IgD-negative memory B cell (primary cell): ENCODE data around the gene SDC1. TPM values are rescaled to one million over a fixed set of nuclear protein-coding genes. Genes with fewer than 3 reads are reported as not detected.

Source experiments
- H3K27ac Mint-ChIP-seq, 3 donors: one replicate each; pipeline ENCODE4 v1.8.0; 2020 to 2022; ENCODE audit warnings: mild to moderate bottlenecking in 3 of 3, mixed read lengths in 3 of 3, moderate library complexity in 1 of 3
- H3K27me3 Mint-ChIP-seq: one replicate; pipeline ENCODE4 v1.8.0; 2021; ENCODE audit warnings: mixed read lengths
- H3K36me3 Mint-ChIP-seq: one replicate; pipeline ENCODE4 v1.8.0; 2020; ENCODE audit warnings: mild to moderate bottlenecking, mixed read lengths
- H3K4me1 Mint-ChIP-seq, 3 donors: one replicate each; pipeline ENCODE4 v1.8.0; 2020 to 2022; ENCODE audit warnings: mixed read lengths in 3 of 3, mild to moderate bottlenecking in 1 of 3
- H3K4me3 Mint-ChIP-seq, 4 donors: one replicate each; pipeline ENCODE4 v1.8.0; 2020 to 2022; ENCODE audit warnings: mild to moderate bottlenecking in 4 of 4, mixed read lengths in 4 of 4, moderate library complexity in 3 of 4
- H3K9me3 Mint-ChIP-seq, 3 donors: one replicate each; pipeline ENCODE4 v1.8.0; 2020 to 2021; ENCODE audit warnings: mixed read lengths in 3 of 3, mild to moderate bottlenecking in 1 of 3
- polyA plus RNA-seq: library from polyadenylated mRNA; unstranded; fragments of 300-500 nt; fragmentation: Illumina TruSeq; gene quantifications from one replicate; pipeline ENCODE4 v1.2.3, GENCODE V29; 2021

The SDC1 gene
- polyA plus RNA-seq, 1 donor from 2014 or later, result 1.3 TPM

DNA sequence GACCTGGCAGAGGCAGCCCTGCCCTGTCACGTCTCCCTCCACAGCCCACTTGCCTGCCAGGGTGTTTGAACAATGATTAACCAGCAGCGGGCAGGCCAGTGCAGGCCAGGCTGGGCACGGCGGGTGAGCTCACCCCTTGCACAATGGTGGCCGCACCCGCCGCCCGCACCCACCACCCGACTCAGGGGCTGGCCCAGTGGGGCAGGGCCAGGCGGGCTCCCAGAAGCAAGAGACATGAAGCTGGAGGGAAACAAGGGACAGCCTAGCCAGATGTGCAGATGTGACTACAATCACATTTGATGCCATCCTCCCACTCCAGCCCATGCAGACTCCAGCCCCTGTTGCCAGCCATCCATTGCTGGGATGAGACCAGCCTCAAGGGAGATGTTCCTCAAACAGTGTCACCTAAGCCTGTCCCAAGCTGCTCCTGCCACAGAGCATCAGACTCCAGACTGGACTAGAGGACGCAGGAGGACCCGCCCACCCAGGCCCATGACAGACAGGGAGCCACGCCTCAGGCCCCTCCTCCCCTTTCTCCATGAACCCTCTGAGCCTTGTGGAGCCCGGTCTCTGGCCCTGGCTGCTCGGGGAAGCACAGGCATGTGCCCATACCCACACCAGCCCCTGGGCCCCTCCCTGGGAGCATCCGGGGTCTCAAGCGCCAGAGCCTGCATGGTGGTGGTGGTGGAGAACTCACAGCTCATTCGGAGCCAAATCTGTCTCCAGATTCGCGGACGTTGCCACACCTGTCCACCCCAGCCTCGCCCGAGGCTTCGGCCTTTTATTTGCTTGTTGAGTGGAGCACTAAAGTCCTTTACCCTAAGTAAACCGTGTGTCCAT, 45.0 kb downstream of the SDC1 start:
- Mint-ChIP-seq H3K4me3 (no peak overlapping the region), H3K27me3 (peaks cover 3% of the 10 kb centered on the region), H3K4me1 (no peaks in the 10 kb centered on the region), H3K9me3 (peaks cover 0 to under 1% (median 0%) of the 10 kb centered on the region in 3 donors), H3K27ac (no peak overlapping the region), H3K36me3 (no peaks in the 10 kb centered on the region)

- Mint-ChIP-seq H3K4me3 (no peak overlapping the region), H3K9me3 (no peaks in the 10 kb centered on the region), H3K27ac (no peak overlapping the region), H3K36me3 (no peaks in the 10 kb centered on the region), H3K4me1 (no peaks in the 10 kb centered on the region), H3K27me3 (no peaks in the 10 kb centered on the region)
Measured at GRCh38 chr2:20179466-20179754, 45.5 kb downstream of the SDC1 start.

- H3K4me1 Mint-ChIP-seq, result no peaks in the 10 kb centered on the region
- H3K4me3 Mint-ChIP-seq, result no peak overlapping the region
- no peaks in the 10 kb centered on the region for H3K27me3 Mint-ChIP-seq
- H3K9me3 Mint-ChIP-seq, result no peaks in the 10 kb centered on the region
- H3K27ac Mint-ChIP-seq, result no peak overlapping the region
- no peaks in the 10 kb centered on the region for H3K36me3 Mint-ChIP-seq
Measured at GRCh38 chr2:20178666-20179465, 46.1 kb downstream of the SDC1 start.

- H3K27ac Mint-ChIP-seq, result no peak overlapping the region
Measured at GRCh38 chr2:20178249-20178607, 46.7 kb downstream of the SDC1 start.

DNA sequence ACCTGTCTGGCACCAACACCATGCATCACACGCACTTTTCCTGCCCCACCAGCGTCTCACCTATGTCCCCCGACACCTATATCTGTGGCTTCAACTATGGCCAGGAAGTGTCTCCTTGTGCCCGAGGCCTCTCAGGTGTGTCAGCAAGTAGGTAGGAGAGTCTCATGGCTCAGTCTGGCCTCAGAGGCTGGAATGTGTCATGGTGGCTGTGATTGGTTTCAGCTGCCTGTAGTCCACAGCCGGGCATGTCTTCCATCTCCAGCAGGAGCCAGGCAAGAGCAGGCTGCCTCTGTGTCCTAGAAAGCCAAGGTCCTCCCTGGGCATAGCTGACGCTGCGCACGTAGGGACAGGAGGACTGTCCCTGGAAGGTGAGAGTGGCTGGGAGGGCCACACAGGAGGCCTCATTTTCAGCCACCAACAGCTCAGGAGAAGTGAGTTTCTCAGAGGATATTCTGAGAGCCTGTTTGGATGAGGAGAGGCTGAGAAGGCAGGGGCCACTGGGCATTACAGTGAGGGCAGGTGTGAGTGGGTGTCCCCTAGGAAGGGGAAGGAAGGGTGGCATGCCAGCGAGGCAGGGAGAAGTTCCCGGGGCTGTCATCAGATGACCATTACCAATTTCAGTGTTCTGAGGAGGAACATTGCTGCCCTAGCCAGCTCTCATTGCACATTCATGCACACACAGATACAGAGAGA, 47.2 kb downstream of the SDC1 start:
- Mint-ChIP-seq H3K4me3 (no peak overlapping the region), H3K27ac (no peak overlapping the region), H3K4me1 (no peaks in the 10 kb centered on the region), H3K9me3 (no peaks in the 10 kb centered on the region), H3K27me3 (no peaks in the 10 kb centered on the region), H3K36me3 (no peaks in the 10 kb centered on the region)

More at GRCh38 chr2:20178249-20178607, 46.7 kb downstream of the SDC1 start:
- H3K36me3 Mint-ChIP-seq, result no peaks in the 10 kb centered on the region
- no peaks in the 10 kb centered on the region for H3K27me3 Mint-ChIP-seq
- H3K4me3 Mint-ChIP-seq, result no peak overlapping the region
- no peaks in the 10 kb centered on the region for H3K9me3 Mint-ChIP-seq
- H3K4me1 Mint-ChIP-seq, result no peaks in the 10 kb centered on the region

- H3K4me3 Mint-ChIP-seq, result no peak overlapping the region
- H3K9me3 Mint-ChIP-seq, result no peaks in the 10 kb centered on the region
- H3K27ac Mint-ChIP-seq, result no peak overlapping the region
- H3K36me3 Mint-ChIP-seq, result no peaks in the 10 kb centered on the region
- H3K27me3 Mint-ChIP-seq, result no peaks in the 10 kb centered on the region
- no peaks in the 10 kb centered on the region for H3K4me1 Mint-ChIP-seq
Measured at GRCh38 chr2:20176760-20177159, 48.2 kb downstream of the SDC1 start.

- no peaks in the 10 kb centered on the region for H3K36me3 Mint-ChIP-seq
- no peak overlapping the region for H3K27ac Mint-ChIP-seq
- no peaks in the 10 kb centered on the region for H3K9me3 Mint-ChIP-seq
- H3K4me1 Mint-ChIP-seq, result no peaks in the 10 kb centered on the region
- H3K27me3 Mint-ChIP-seq, result no peaks in the 10 kb centered on the region
- no peak overlapping the region for H3K4me3 Mint-ChIP-seq
Measured at GRCh38 chr2:20175931-20176330, 49.0 kb downstream of the SDC1 start.

DNA sequence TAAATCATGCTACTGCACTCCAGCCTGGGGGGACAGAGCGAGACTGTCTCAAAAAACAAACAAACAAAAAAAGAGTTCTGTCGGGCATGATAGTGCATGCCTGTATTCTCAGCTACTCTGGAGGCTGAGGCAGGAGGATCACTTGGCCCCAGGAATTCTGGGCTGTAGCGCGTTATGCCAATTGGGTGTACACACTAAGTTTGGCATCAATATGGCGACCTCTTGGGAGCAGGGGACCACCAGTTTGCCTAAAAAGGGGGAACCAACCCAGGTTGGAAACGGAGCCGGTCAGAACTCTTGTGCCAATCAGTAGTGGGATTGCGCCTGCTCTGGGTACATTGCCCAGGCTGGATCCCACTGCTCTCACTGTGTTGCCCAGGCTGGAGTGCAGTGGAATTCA, 49.7 kb downstream of the SDC1 start:
- H3K4me3 Mint-ChIP-seq, result no peak overlapping the region
- H3K9me3 Mint-ChIP-seq, result no peaks in the 10 kb centered on the region
- no peaks in the 10 kb centered on the region for H3K36me3 Mint-ChIP-seq
- H3K4me1 Mint-ChIP-seq, result no peaks in the 10 kb centered on the region
- H3K27ac Mint-ChIP-seq, result no peak overlapping the region
- no peaks in the 10 kb centered on the region for H3K27me3 Mint-ChIP-seq

DNA sequence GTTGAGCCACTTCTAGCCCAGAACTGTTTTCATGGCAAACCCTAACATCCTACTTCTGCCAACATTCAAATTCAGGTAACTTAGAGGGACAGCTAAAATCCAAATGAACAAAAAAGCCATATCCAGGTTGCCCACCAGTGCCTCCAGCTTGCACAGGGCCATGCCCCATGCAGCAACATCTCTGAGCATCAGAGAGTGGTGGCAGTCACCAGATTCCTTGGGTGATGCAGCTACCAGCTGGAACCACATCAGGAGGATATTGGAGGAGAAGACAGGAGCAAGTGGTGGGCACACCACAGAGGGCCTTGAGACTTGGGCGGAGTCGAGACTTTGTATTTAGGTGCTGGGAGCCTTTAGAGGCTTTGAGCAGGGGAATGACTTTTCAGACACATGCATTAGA, 50.5 kb downstream of the SDC1 start:
- Mint-ChIP-seq H3K4me1 (no peaks in the 10 kb centered on the region), H3K4me3 (no peak overlapping the region), H3K27me3 (peaks cover 3% of the 10 kb centered on the region), H3K27ac (no peak overlapping the region), H3K36me3 (no peaks in the 10 kb centered on the region), H3K9me3 (no peaks in the 10 kb centered on the region)

GRCh38 chr2:20173496-20174402, 51.2 kb downstream of the SDC1 start:
- Mint-ChIP-seq H3K4me1 (no peaks in the 10 kb centered on the region), H3K9me3 (no peaks in the 10 kb centered on the region), H3K36me3 (no peaks in the 10 kb centered on the region), H3K4me3 (no peak overlapping the region), H3K27me3 (peaks cover 7% of the 10 kb centered on the region), H3K27ac (no peak overlapping the region)

DNA sequence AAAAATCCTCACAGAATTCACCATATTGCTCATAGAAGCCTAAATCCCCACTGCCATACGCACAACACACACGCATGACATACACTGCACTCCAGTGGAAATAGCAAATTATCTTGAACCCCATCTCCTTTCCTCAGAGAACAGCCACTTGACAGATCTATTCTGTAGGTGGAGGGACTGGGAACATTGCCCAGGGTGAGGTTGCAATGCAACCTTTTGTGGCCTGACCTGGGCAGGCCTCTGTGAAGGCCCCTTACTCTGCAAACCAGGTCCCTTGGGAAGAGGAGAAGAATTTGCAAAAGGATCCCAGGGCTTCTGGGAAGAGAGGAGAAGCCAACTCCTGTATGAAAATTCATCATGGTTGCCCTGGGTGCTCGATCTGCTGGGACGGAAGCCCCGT, 51.9 kb downstream of the SDC1 start:
- Mint-ChIP-seq H3K27me3 (peaks cover 9% of the 10 kb centered on the region), H3K4me3 (no peak overlapping the region), H3K36me3 (no peaks in the 10 kb centered on the region), H3K4me1 (no peaks in the 10 kb centered on the region), H3K9me3 (no peaks in the 10 kb centered on the region), H3K27ac (no peak overlapping the region)

- no peak overlapping the region for H3K4me3 Mint-ChIP-seq
- no peaks in the 10 kb centered on the region for H3K9me3 Mint-ChIP-seq
- H3K36me3 Mint-ChIP-seq, result no peaks in the 10 kb centered on the region
- H3K27me3 Mint-ChIP-seq, result peaks cover 9% of the 10 kb centered on the region
- H3K27ac Mint-ChIP-seq, result no peak overlapping the region
- H3K4me1 Mint-ChIP-seq, result no peaks in the 10 kb centered on the region
Measured at GRCh38 chr2:20172273-20173055, 52.5 kb downstream of the SDC1 start.

- no peaks in the 10 kb centered on the region for H3K36me3 Mint-ChIP-seq
- H3K4me3 Mint-ChIP-seq, result no peak overlapping the region
- H3K9me3 Mint-ChIP-seq, result no peaks in the 10 kb centered on the region
- H3K27me3 Mint-ChIP-seq, result peaks cover 9% of the 10 kb centered on the region
- no peaks in the 10 kb centered on the region for H3K4me1 Mint-ChIP-seq
- no peak overlapping the region for H3K27ac Mint-ChIP-seq
Measured at GRCh38 chr2:20171445-20171977, 53.4 kb downstream of the SDC1 start.

GRCh38 chr2:20170704-20171250, 54.2 kb downstream of the SDC1 start:
- Mint-ChIP-seq H3K36me3 (no peaks in the 10 kb centered on the region), H3K4me1 (no peaks in the 10 kb centered on the region), H3K27me3 (peaks cover 9% of the 10 kb centered on the region), H3K27ac (no peak overlapping the region), H3K4me3 (no peak overlapping the region), H3K9me3 (no peaks in the 10 kb centered on the region)
